Common myeloid progenitor, CD34-positive (primary cell): ENCODE measurements around the gene ABHD4.
"Not testable (repeated sequence)": the region's sequence is repeated elsewhere in the genome, so short reads cannot be mapped to it uniquely, and the experiment has no call there.

Experiments used
- CTCF ChIA-PET: fragments of 350-600 bp; sonication (Branson Sonifier 250); formaldehyde crosslinking; loops from one replicate; lab custom pipeline; 2021; ENCODE audit warnings: antibody characterized with exemption; lab: Charles Lee
- POLR2A ChIA-PET: fragments of 350-600 bp; sonication (Branson Sonifier 250); formaldehyde crosslinking; loops from one replicate; lab custom pipeline; 2021; ENCODE audit warnings: antibody characterized with exemption; lab: Charles Lee
- DNase-seq, 3 donors: peaks; one replicate each; pipeline versions ENCODE4 v3.0.0 to v3.0.0-alpha.2; 2013
- H3K27ac ChIP-seq, 2 experiments: 1 replicate in 1 of 2; 2 replicates in 1 of 2; pipeline ENCODE4 v1.7.0; 2013; ENCODE audit warnings: inconsistent platforms in 2 of 2, low read length in 2 of 2, mild to moderate bottlenecking in 2 of 2, low read depth in 1 of 2, moderate library complexity in 1 of 2; ENCODE audit not compliant: severe bottlenecking in 2 of 2, insufficient read depth in 1 of 2, poor library complexity in 1 of 2
- H3K27me3 ChIP-seq, 5 experiments: replicated peaks in 2 of 5; 1 replicate in 3 of 5; 2 replicates in 2 of 5; pipeline versions ENCODE4 v1.6.1 to v1.7.0; 2013; ENCODE audit warnings: low read length in 4 of 5, mild to moderate bottlenecking in 2 of 5, moderate library complexity in 2 of 5, inconsistent platforms in 1 of 5; ENCODE audit not compliant: insufficient read depth in 5 of 5, control insufficient read depth in 4 of 5
- H3K36me3 ChIP-seq, 4 experiments: 1 replicate in 2 of 4; 2 replicates in 2 of 4; pipeline versions ENCODE4 v1.6.1 to v1.7.0; 2013; ENCODE audit warnings: low read length in 3 of 4, control low read depth in 1 of 4, mild to moderate bottlenecking in 1 of 4; ENCODE audit not compliant: control insufficient read depth in 4 of 4, insufficient read depth in 4 of 4
- H3K4me1 ChIP-seq, 4 experiments: 1 replicate in 3 of 4; 2 replicates in 1 of 4; pipeline versions ENCODE4 v1.6.1 to v1.7.1; 2013; ENCODE audit warnings: low read length in 3 of 4, mild to moderate bottlenecking in 3 of 4, control low read depth in 1 of 4, inconsistent platforms in 1 of 4, moderate library complexity in 1 of 4; ENCODE audit not compliant: control insufficient read depth in 4 of 4, insufficient read depth in 4 of 4; ENCODE audit errors: control extremely low read depth in 1 of 4
- H3K4me3 ChIP-seq, 7 experiments: 1 replicate in 4 of 7; 2 replicates in 3 of 7; pipeline versions ENCODE4 v1.5.1 to v1.7.0; 2013; ENCODE audit warnings: mild to moderate bottlenecking in 7 of 7, low read length in 6 of 7, moderate library complexity in 6 of 7, inconsistent platforms in 2 of 7, low read depth in 2 of 7, control low read depth in 1 of 7; ENCODE audit not compliant: insufficient read depth in 4 of 7, control insufficient read depth in 1 of 7; ENCODE audit errors: extremely low read depth in 1 of 7
- H3K9me3 ChIP-seq, 5 experiments: 1 replicate in 4 of 5; 2 replicates in 1 of 5; pipeline versions ENCODE4 v1.6.1 to v1.7.1; 2013; ENCODE audit warnings: low read length in 4 of 5, mild to moderate bottlenecking in 2 of 5, inconsistent platforms in 1 of 5, low read depth in 1 of 5, moderate library complexity in 1 of 5; ENCODE audit not compliant: control insufficient read depth in 4 of 5, insufficient read depth in 2 of 5; ENCODE audit errors: control extremely low read depth in 1 of 5
- WGBS: methylation state at CpG from one replicate; pipeline ENCODE4 v1.1.5; 2013; ENCODE audit not compliant: insufficient coverage; 5-methylcytosine and 5-hydroxymethylcytosine counted together

The ABHD4 gene

GRCh38 chr14:22561661-22562579, 36.2 kb upstream of the ABHD4 start:
- Histone ChIP-seq H3K4me3 (peak overlapping the region in 4 of 7 experiments; percentile 20 to 55 (median 34)), H3K27me3 (no peaks in the 10 kb centered on the region), H3K9me3 (no peaks in the 10 kb centered on the region), H3K4me1 (peaks cover 36 to 61% (median 48%) of the 10 kb centered on the region in 4 experiments), H3K36me3 (peaks cover 9 to 24% (median 18%) of the 10 kb centered on the region in 4 experiments), H3K27ac (peak overlapping the region in 1 of 2 experiments; percentile 46)
- POLR2A ChIA-PET = interaction anchor here (0.6 kb wide), 1 partner anchor 8 kb away, joined by 5 read pairs; no protein-coding TSS in a partner anchor
- WGBS = 66% methylated on average over 8 of the region's 11 CpGs
- peak; percentile 28 to 55 (median 53) for DNase-seq
- CTCF ChIA-PET = interaction anchor here (0.6 to 4.2 kb wide), 12 partner anchors 8 to 335 kb away, joined by 3 to 57 read pairs (median 4); no protein-coding TSS in a partner anchor

GRCh38 chr14:22563987-22564386, 34.1 kb upstream of the ABHD4 start:
- WGBS = 95% methylated on average over 4 of the region's 5 CpGs
- Histone ChIP-seq H3K4me3 (no peak overlapping the region), H3K4me1 (peaks cover 30 to 48% (median 35%) of the 10 kb centered on the region in 4 experiments), H3K9me3 (no peaks in the 10 kb centered on the region), H3K27ac (no peak overlapping the region), H3K36me3 (peaks cover 9 to 26% (median 23%) of the 10 kb centered on the region in 4 experiments), H3K27me3 (no peaks in the 10 kb centered on the region)
- ChIA-PET CTCF (interaction anchor here (0.6 to 3.1 kb wide), 6 partner anchors 8 to 202 kb away, joined by 3 to 9 read pairs (median 4); partner anchors contain the start of gene ABHD4), POLR2A (no interaction called here)
- no peak for DNase-seq

DNA sequence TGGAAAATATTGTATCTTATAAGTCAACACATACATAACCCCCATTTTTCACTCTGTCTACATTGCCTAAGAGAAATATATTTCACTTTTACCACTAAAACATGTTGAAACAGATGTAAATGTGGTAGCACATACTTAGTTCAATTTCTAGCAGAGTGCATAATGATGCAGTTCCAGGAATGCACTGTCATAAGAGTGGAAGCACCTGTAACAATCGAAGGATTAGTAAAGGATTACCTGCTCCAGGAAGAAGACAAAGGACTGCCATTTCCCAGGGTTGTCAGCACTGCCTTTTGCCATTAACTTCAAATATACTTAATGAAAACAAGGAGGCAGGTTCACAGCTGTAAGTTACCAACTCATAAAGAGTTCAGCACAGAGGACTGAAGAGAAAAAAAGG, 33.6 kb upstream of the ABHD4 start:
- Histone ChIP-seq H3K36me3 (peaks cover 9 to 29% (median 24%) of the 10 kb centered on the region in 4 experiments), H3K27ac (no peak overlapping the region), H3K9me3 (no peaks in the 10 kb centered on the region), H3K4me1 (peaks cover 33 to 43% (median 35%) of the 10 kb centered on the region in 4 experiments), H3K27me3 (no peaks in the 10 kb centered on the region), H3K4me3 (no peak overlapping the region)
- 80% methylated on average over 1 of the region's 1 CpG for WGBS
- ChIA-PET POLR2A (no interaction called here), CTCF (interaction anchor here (1.3 to 3.1 kb wide), 5 partner anchors 8 to 430 kb away, joined by 3 to 9 read pairs (median 4); no protein-coding TSS in a partner anchor)
- no peak for DNase-seq

DNA sequence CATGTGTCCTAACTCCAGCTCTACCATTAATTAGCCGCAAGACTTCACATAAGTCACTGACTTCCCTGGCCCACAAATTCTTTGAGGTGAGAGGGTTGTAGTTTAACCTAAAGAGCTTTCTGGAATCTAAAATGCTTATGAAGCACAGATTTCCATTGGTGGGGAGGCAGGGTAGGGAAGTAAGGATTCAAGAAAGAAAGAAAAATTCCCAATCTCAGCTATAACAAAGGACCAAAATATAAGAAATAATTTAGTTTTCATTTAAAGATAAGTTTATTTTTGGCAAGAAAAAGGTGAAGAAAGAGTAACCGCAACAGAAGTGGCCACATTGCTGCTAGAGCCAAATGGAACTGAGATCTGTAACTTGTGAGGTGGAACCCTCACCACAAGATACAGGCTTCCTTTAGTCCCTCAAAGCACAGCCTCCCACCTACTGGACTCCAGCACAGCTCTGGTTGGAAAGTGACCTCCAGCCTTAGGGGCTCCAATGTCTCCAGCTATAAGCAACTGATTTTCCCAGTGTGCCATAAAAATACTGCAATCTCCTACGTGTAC, 32.6 kb upstream of the ABHD4 start:
- ChIA-PET POLR2A (no interaction called here), CTCF (interaction anchor here (0.9 to 3.9 kb wide), 8 partner anchors 9 to 429 kb away, joined by 3 to 17 read pairs (median 4); no protein-coding TSS in a partner anchor)
- no peaks in the 10 kb centered on the region for H3K27me3 ChIP-seq
- peaks cover 9 to 30% (median 25%) of the 10 kb centered on the region in 4 experiments for H3K36me3 ChIP-seq
- H3K27ac ChIP-seq = no peak overlapping the region
- DNase-seq = no peak
- no peaks in the 10 kb centered on the region for H3K9me3 ChIP-seq
- H3K4me3 ChIP-seq = no peak overlapping the region
- 100% methylated on average over 1 of the region's 3 CpGs for WGBS
- peaks cover 30 to 41% (median 36%) of the 10 kb centered on the region in 4 experiments for H3K4me1 ChIP-seq

DNA sequence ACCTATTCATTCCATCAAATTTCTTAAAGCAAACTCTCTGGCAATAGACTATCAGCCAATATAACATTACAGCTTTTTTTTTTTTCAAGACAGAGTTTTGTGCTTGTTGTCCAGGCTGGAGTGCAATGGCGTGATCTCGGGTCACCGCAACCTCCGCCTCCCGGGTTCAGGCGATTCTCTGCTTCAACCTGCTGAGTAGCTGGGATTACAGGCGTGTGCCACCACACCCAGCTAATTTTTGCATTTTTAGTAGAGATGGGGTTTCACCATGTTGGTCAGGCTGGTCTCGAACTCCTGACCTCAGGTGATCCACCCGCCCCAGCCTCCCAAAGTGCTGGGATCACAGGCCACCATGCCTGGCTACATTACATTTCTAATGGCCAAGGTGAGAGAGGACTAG, 31.8 kb upstream of the ABHD4 start:
- not testable (repeated sequence) for H3K27ac ChIP-seq, H3K27me3 ChIP-seq, H3K4me3 ChIP-seq, H3K9me3 ChIP-seq, DNase-seq
- POLR2A ChIA-PET = interaction anchor here (0.6 kb wide), 1 partner anchor 405 kb away, joined by 4 read pairs; no protein-coding TSS in a partner anchor
- CTCF ChIA-PET = interaction anchor here (0.9 to 3.9 kb wide), 6 partner anchors 8 to 416 kb away, joined by 3 to 19 read pairs (median 6); partner anchors contain the start of gene AJUBA
- H3K4me1 ChIP-seq = peaks cover 22 to 33% (median 28%) of the 10 kb centered on the region in 4 experiments
- WGBS = 90% methylated on average over 2 of the region's 9 CpGs
- H3K36me3 ChIP-seq = peaks cover 9 to 34% (median 28%) of the 10 kb centered on the region in 4 experiments

DNA sequence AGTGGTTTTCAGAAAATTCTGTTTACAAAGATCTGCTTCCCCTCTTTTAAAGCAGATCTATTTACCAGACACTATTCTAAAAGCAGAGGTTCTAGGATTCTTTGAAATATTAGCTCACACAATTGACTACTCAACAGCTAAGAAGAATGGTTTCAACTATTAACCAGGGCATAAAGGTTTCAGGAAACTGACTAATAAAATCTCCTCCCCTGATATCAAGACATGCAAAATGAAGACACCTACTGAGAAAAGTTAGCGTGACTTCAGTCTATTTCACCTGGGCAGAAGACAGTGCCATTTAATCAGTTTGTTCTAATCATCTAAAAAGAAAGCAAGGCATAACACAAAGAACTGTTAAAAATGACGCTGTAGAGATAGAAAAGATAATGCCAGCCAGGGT, 31.3 kb upstream of the ABHD4 start:
- Histone ChIP-seq H3K27me3 (no peaks in the 10 kb centered on the region), H3K9me3 (no peaks in the 10 kb centered on the region), H3K36me3 (peaks cover 9 to 36% (median 30%) of the 10 kb centered on the region in 4 experiments), H3K4me1 (peaks cover 17 to 27% (median 23%) of the 10 kb centered on the region in 4 experiments), H3K4me3 (no peak overlapping the region), H3K27ac (no peak overlapping the region)
- CTCF ChIA-PET = interaction anchor here (0.9 to 3.9 kb wide), 7 partner anchors 9 to 416 kb away, joined by 3 to 19 read pairs (median 6); partner anchors contain the start of gene AJUBA
- POLR2A ChIA-PET = interaction anchor here (0.8 kb wide), 1 partner anchor 10 kb away, joined by 3 read pairs; no protein-coding TSS in a partner anchor
- WGBS = 93% methylated on average over 2 of the region's 2 CpGs
- DNase-seq = no peak
